ENCODE measurements around the gene TLCD3B.
"Not testable (repeated sequence)": the region's sequence is repeated elsewhere in the genome, so short reads cannot be mapped to it uniquely, and the experiment has no call there.

Gene TLCD3B

GRCh38 chr16:30060836-30061554 is 29.9 kb upstream of the TLCD3B start:
- no peak for DNase-seq

DNA sequence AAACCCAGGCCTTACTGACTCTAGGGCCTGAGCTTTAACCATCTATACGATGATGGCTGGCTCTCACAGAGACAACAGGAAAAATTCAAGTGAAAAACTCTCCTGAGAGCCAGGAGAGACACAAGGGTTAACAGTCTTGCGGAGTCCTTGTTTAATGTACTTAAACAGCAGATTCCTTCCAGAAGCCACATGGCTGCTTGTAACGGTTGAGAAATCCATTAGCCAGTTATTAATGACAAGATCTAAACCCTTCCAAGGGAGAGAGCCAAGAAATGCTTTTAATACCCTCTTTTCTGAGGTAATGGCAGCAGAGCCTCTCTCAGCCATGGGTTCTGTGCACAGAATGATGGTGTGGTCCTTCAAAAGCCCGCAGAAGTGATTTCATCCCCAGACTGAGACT is 29.3 kb upstream of the TLCD3B start:
- no peak for DNase-seq

DNA sequence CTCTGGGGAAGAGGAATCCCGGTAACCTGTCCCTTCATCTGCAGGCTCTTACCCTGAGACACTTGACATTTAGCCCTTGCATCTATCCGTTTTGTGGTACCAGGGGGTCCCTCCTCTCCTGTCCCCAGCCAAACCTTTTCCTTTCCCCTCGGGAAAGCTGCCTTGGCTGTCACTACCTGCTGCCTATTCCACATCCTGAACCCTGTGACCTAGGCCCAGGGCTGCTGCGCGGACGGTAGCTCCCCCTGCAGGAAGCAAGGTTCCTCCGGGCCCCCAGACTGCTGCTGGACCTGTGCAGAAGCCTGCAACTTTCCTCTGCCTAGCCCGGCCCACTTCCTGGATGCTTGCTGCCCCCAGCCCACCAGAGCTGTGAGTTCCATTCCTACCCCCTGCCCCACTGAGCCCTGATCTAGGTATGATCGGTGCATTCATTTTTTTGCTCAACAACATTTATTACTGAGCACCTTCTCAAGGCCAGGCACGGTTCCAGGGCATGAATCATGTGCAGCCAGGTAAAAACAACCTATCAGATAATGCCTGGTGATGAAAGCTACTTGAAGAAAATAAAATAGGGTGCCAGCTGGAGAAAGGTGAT is 24.0 kb upstream of the TLCD3B start:
- DNase-seq = peak; percentile 67

DNA sequence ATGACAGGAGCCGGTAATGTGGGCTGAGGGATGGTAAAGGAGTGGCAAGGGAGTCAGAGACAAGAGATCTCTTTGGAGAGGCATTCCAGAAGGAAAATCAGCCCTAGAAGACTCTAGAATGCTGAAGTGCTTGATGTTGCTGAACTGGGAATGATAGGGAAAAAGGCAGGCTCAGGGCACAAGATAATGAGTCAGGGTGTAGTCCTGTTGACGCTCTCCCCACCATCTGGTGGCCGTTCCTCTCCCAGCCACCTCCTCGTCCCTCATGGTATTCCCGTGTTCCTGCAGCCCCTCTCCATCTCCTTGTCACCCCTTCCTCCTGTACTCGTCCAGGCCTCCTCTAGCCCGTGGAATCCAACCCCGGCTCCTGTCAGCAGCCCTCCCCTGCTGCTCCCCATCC is 23.4 kb upstream of the TLCD3B start:
- DNase-seq = no peak

GRCh38 chr16:30053376-30054015 is 22.4 kb upstream of the TLCD3B start:
- DNase-seq = no peak

DNA sequence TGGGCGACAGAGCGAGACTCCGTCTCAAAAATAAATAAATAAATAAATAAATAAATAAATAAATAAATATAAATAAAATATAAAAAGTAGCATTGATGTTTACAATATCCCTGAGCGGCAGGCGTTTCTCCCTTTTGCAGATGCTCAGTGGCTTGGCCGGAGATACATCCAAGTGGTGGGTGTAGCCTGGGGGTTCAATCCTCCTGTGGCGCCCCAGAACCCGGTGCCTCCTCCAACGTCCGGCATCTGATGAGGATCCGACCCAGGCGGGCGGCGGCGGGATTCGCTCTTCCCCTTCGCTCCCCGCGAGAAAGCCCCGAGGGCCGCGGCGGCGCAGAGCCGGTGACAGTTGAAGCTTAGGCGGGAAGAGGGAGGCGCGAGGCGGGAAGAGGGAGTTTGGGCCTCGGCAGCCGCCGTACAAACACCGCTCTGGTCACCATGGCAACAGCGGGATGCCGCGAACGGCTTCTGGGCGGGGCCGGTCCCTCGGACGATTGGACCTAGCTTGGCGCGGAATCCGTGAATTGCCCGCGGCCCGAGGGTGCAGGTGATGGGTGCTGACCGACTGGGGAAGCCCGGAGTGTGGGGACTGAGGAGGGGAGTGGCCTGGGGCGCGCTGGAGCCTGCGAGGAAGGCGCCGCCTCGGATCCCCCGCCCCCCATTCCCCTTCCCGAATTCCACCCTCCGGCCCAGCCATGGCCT is 21.8 kb upstream of the TLCD3B start:
- peak; percentile 92 for DNase-seq

DNA sequence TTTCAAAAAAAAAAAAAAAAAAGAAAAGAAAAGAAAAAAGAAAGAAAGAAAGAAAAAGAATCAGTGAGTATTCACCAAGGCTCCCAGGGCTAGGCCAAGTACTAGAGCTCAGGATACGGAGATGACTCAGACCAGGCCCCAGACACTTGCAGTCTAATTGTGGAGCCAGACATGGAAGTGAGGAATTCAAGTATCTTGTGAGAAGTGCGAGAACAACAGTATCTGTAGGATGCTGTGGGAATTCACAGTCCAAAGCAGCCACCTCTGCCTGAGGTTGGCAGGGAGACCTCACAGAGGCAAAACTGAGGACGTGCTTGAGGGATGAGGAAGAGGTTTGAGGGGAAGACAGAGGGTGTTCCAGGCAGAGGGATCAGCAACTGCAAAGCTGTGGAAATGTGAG is 20.4 kb upstream of the TLCD3B start:
- DNase-seq = no peak

DNA sequence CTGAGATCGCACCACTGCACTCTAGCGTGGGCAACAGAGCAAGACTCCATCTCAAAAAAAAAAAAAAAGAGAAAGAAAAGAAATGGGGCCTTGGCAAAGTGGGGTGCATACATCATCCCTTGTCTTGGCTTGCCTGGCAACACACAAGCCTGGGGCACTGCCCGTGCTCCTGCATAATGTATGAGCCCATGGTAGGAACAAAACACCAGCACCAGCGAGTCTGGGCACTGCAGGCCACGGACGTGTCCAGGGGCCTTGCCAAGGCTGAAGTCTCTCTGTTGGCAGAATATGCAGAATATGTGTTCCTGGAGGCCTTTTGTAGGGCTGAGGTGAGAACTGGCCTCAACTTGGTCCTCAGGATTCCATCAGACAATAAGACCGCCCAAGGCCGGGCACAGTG is 18.8 kb upstream of the TLCD3B start:
- no peak for DNase-seq

GRCh38 chr16:30046588-30046987 is 15.5 kb upstream of the TLCD3B start:
- no peak for DNase-seq

GRCh38 chr16:30046178-30046577 is 15.1 kb upstream of the TLCD3B start:
- DNase-seq = no peak

GRCh38 chr16:30041841-30042240 is 10.8 kb upstream of the TLCD3B start:
- DNase-seq = peak; percentile 37

GRCh38 chr16:30040690-30041089 is 9.6 kb upstream of the TLCD3B start:
- not testable (repeated sequence) for DNase-seq

DNA sequence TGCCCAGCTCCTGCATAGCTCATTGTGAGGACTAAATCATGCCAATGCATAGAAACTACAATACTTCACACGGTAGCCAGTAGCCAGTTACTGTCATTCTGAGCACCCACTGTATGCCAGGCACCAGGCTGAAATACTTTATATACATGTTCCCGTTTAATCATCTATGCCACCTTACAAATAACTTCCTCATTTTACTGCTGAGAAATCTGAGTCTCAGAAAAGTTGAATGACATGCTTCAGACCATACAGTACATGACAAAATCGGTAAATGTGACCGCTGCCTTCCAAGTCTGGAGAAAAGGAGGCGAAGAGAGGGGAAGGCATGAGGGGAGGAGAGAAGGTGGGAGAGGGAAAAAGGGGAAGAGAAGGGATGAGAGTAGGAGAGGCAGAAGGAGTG is 9.2 kb upstream of the TLCD3B start:
- no peak for DNase-seq

DNA sequence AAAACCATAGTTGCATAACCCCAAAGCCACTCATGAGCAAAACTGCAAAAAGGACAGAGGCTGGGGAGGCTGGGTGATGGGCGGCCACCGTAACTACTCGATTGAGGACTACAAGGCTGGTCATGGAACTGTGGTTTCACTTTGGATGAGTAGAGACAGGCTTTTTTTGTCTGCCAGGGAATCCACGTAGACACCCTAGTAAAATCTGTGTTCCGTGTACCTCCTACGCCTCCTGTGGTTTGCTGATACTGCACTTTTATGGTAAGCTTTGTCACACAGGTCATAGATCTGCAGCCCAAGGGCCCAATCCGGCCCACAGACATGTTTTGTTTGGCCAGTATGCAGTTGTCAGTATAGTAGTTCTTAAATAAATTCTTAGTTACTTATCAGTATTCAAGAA is 2.2 kb upstream of the TLCD3B start:
- DNase-seq = no peak

DNA sequence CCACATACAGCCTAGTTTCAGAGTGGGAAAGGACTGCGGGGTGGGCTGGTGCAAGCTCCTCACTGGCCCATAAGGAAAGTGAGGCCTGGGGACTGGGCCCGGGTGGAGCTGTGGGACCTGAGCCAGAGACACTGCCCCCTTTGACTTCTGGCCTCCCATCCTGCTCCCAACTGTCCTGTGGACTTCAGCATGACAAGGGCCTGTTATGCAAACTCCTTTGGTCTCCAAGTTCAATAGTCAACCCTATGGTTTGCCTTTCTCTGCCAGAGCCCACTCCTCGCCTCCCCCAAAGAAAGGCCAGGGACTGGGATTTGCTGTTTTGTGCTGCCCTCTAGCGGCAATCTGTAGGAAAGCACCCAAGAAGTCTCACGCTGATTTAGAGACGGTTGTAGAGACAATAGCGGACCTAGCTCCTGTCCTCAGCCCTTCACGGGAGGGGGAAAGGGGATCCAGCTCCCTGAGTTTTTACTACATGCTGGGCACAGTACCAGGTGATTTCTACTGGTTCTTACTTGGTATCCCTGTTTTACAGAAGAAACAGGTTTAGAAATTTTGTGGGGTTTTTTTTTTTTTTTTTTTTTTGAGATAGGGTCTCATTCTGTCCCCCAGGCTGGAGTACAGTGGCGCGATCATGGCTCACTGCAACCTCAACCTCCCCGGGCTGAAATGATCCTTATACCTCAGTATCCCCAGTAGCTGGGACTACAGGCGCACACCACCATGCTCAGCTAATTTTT is 1.2 kb upstream of the TLCD3B start:
- peak; percentile 68 for DNase-seq

DNA sequence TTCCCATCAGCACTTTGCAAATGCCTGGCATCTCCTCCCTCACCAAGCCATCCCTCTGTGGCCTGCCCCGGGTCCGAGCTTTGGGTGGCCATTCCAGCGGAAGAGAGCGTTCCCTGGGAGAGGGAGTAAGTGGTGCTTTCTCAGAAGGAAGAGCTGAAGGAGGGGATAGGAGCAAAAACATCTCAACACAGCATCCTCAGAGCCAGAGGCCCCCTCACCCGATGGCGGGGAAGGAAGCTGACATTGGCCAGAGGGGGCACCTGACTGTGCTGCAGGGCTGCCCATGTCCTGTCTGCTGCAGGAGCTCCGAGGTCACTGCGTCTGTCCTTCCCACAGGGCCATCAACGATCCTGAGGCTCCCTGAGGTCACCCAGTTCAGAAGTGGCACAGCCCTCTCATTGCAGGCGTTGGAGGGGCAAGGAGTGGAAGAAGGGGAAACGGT is 427 bp upstream of the TLCD3B start:
- no peak for DNase-seq

GRCh38 chr16:30030011-30030685 is 923 bp downstream of the TLCD3B start:
- no peak for DNase-seq

GRCh38 chr16:30028438-30029076 is 2.5 kb downstream of the TLCD3B start:
- DNase-seq = peak; percentile 28

GRCh38 chr16:30027588-30028437 is 3.3 kb downstream of the TLCD3B start:
- DNase-seq = no peak

- DNase-seq = no peak
Measured at GRCh38 chr16:30026449-30026848, 4.6 kb downstream of the TLCD3B start.

- DNase-seq = no peak
Measured at GRCh38 chr16:30025574-30025973, 5.5 kb downstream of the TLCD3B start.
